ENCODE data around the gene SMYD3. TPM values are rescaled to one million over a fixed set of nuclear protein-coding genes. Genes with fewer than 3 reads are reported as not detected.

Gene SMYD3
- total RNA-seq, 1 donor from 2014 or later: 22.9 TPM

DNA sequence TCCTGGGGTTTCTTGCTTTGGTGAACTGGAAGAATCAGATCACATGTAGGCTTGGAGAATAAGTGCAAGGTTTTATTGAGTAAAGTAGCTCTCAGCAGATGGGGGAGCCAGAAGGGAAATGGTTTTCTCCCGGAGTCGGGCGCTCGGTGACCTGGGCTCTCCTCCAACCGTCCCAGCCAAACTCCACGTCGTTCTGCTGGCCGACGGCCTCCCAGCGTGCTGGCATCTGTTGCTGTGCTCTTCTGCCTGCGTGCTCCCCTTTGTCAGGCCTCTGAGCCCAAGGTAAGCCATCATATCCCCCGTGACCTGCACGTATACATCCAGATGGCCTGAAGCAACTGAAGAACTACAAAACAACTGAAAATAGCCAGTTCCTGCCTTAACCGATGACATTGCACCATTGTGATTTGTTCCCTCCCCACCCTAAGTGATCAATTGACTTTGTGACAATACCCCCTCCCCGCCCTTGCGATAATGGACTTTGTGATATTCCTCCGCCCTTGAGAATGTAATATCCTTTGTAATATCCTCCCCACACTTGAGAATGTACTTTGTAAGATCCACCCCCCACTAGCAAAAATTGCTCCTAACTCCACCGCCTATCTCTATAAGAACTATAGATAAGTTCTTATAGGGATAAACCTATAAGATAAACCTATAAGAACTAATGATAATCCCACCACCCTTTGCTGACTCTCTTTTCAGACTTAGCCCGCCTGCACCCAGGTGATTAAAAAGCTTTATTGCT, 88.3 kb downstream of the SMYD3 start:
- intact Hi-C loops (cut with micrococcal nuclease): no loop called here

DNA sequence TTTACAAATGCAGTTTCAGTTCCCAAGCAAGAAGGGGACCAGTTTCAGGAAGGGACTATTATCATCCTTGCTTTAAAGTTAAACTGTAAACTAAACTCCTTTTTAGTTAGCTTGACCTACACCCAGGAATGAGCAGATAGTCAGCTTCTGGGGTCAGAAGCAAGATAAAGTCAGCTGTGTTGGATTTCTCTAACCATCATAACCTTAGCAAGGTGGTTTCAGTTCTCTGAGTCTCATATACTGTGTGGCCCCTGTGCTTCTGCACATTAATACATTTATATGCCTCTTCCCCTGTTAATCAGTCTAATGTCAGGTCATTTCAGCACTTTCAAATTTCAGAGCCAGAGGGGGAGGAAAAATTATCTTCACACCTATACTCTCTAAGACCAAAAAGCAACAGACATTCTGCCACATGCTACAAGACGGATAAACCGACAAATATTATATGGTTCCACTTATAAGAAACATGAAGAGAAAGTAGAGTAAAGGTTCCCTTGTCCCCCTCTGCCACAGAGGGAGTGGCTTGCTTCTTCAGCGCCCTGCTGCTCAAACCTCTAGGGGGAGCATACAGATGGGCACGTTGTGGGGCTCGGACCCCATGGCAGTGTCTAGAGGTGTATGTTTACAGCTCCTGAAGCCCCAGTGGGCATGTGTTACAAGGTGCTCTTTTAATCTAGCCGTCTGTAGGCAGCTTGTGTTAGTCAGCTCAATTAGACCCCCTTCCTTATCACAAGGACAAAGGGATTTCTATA, 89.1 kb downstream of the SMYD3 start:
- intact Hi-C loops (cut with micrococcal nuclease): no loop called here

DNA sequence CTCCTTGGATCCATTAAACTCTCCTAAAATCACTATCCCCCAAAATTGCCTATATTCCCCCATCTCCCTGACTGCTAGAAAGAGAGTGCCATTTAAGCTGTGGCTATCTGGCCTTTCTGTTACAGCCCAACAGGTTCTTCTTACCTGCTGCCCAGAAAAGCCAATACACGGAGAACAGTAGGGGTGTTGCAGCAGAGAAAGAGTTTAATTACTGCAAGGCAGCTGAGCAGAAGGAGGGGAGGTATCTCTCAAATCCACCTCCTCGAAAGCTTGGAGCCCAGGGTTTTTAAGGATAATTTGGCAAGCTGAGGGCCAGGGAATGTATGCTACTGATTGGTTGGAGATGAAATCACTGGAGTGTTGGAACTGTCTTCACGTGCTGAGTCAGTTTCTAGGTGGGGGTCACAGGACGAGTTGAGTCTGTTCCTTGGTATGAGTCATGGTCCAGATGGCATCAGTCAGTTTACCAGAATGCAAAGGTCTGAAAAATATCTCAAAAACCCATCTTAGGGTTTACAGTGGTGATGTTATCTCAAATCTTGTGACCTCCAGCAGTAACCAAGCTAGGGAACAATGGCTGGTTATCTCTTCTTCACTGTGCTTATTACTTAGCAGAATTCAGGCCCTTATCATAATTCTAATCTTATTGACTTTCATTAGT, 89.8 kb downstream of the SMYD3 start:
- intact Hi-C loops (cut with micrococcal nuclease): no loop called here

DNA sequence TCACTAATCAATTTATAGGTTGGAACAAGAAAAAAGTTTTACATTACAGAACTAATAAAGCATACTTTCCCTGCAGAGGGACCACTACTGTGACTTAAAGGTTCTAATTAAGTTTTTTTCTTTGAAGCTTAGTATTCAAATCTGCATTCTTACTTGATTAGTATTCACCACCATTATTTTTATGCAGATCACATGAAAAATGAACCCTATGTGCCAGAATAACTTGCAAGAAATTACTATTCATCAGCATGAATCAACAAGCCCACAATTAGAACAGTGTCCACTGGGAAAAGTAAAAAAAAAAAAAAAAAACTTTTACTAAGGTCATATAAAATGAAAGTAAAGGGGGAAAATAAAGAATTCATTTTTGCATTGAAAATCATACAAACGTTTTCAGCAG, 90.8 kb downstream of the SMYD3 start:
- intact Hi-C loops (cut with micrococcal nuclease): no loop called here

DNA sequence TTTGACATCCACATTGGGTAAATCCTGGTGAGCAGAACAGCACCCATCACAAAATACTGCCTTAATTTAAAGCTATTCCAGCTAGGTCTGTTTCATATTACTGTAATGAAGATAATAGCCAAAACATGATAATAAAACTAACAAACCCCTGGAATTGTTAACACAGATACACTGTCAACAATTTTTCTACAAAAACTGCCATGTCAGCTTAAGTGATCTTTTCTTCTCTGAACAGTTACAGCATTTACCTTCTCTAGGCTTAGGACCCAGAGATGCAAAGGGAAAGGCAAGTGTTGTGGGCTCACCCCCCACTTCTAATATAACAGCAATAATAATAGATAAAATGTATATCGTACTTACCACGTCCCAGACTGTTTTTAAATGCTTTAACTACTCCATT, 92.1 kb downstream of the SMYD3 start:
- intact Hi-C loops (cut with micrococcal nuclease): no loop called here

DNA sequence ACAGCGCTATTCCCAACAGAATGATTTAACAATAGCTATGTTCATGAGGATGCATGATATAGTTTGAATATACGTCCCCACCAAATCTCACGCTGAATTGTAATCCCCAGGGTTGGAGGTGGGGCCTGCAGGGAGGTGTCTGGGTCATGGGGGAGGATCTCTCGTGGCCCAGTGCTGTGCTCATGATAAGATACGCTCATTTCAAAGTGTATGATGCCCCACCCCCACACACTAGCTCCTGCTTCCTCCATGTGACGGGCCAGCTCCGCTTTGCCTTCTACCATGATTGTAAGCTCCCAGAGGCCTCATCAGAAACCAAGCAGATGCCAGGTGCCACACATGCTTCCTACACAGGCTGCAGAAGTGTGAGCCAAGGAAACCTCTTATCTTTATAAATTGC, 93.6 kb downstream of the SMYD3 start:
- intact Hi-C loops (cut with micrococcal nuclease): no loop called here

DNA sequence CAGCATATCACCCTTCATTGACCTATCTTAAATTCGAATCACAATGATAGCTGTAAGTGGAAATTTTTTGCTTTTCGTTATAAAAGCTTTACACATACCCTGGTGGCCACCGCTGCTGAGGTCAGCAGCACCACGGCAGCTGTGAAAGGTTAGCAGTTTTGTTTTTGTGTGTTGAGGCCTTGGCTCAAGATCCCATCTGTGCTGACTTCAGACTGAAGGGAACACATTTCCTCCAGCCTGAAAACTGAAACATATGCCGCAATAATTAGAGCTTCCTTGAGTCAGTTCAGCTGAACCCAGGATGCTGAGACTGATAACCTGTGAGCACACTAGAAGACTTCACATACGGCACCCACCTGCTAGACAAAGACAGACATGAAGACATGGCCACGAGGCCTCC, 103.0 kb downstream of the SMYD3 start:
- intact Hi-C loops (cut with micrococcal nuclease): no loop called here

DNA sequence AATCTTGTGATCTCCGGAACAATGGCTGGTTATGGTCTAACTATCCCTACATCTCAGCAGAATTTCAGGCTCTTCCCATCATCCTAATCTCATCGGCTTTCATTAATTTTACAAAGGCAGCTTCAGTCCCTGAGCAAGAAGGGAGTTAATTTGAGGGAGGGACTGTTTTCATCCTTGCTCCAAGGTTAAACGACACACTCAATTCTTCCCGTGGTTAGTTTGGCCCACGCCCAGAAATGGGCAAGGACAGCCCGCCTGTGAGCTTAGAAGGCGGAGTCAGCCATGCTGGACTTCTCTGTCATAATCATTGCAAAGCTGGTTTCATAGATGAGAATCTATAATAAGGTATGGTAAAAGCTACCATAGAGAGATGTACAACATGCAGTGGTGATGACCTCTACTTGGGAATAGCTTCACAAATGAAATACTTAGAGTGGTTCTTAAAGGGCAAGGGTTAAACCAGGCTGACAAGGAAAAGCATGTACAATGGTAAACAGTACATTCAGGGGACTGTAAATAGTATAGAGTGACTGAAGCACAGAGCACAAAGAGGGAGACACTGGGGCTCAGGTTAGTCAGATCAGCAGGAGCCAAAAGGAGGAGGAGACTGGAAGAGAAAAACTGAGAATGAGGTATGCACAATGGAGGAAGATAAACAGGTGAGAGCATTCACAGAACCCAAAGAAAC, 108.8 kb downstream of the SMYD3 start:
- intact Hi-C loops (cut with micrococcal nuclease): no loop called here

DNA sequence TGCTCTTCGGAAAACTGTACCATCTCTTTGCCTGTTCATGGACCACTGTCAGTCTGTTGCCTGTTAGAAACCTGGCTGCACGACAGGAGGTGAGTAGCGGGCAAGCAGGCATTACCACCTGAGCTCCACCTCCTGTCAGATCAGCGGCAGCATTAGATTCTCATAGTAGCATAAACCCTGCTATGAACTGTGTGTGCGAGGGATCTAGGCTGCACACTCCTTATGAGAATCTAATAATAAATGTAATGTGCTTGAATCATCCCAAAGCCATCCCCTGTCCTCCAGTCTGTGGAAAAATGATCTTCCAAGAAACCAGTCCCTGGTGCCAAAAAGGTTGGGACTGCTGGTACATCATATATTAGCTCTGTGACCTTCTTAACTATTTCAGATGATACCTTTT, 110.0 kb downstream of the SMYD3 start:
- intact Hi-C loops (cut with micrococcal nuclease): no loop called here

DNA sequence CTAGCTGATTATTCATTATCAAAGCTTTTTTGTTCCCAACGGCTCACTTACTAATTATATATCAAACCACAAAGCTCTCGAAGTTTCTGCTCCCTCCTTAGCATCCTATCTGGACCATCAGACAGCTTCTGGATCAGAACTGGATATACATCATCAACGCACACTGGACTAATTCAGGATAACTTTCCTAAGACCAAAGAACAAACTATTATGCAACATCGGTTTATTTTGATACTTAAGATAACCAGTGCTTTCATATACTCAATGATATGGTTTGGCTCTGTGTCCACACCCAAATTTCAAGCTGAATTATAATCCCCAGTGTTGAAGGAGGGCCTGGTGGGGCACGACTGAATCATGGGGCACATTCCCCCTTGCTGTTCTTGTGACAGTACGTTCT, 110.8 kb downstream of the SMYD3 start:
- intact Hi-C loops (cut with micrococcal nuclease): no loop called here

DNA sequence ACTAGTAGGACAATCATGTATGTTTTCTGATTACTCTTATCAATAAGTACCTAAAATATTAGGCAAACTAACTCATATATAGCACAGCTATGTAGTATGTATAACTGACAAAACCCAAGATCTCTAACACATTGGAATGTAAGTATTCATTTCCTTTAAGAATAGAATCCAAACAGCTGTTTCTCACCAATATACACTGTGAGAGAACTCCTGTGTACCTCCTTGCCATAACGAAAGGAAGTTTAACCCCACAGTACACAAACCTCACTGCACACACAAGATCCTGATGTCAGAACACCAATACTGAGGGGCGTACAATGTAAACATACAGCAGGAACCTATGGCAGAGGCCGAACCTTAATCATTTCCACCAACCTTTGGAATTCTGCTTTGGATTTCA, 113.0 kb downstream of the SMYD3 start:
- intact Hi-C loops (cut with micrococcal nuclease): no loop called here

DNA sequence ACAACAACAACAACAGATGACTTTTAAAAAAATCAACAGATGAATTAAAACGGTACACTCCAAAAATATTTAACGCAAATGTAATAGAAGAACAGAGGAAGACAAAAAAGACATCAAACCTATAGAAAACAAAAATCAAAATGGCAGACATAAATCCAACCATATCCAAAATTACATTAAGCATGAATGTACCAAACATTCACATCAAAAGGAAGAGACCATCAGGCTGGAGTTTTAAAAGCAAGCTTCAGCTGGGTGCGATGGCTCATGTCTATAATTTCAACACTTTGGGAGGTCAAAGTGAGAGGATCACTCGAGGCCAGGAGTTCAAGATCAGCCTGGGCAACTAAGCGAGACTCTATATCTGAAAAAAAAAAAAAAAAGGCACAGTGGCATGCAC, 116.2 kb downstream of the SMYD3 start:
- intact Hi-C loops (cut with micrococcal nuclease): no loop called here

DNA sequence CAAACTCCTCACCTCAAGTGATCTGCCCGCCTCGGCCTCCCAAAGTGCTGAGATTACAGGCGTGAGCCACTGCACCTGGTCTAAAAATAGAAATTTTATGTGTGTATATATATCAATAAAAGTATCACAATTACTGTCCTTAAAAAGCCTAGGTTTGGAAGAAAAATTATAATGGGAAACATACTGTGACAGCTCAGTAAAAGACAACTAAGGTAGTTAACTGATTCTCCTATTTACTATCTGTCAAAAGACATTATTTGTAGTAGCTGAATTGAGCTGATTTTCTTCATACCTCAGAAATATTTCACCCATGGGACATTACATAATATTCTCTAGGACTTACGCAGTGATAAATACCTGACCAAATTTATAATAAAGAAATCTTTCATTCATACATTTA, 122.5 kb downstream of the SMYD3 start:
- intact Hi-C loops (cut with micrococcal nuclease): no loop called here

DNA sequence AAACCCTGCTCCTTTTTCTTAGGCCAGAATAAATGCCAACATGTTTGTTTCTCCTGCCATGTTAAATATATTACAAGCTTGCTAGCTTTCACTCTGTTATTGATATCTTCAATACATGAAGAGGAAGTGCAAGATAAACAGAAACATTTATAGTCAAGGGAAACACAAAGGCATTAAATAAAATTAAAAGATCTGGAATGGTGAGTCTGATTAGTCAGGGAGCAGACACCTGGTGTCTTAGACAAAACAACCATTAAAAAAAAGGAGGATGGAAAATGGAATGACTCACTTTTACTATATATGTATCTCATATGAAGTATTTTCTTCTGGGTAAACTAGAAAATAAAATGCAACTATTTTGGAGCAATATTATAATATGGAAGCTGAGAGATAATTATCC, 123.3 kb downstream of the SMYD3 start:
- intact Hi-C loops (cut with micrococcal nuclease): no loop called here

DNA sequence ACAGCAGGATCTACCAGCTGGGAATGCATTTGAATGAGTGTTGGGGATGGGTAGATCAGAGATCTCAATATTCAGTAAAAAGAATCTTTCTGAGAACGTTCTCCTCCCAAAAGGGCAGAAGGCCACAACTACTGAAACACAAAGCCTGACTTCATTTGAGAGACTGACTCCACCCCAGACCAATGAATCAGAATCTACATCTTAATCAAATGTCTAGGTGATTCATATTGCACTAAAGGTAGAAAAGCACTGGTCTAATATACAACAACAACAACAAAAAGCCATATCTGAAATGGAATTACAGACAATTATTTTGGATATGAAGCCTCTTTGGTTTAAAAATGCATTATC, 123.9 kb downstream of the SMYD3 start:
- intact Hi-C loops (cut with micrococcal nuclease): no loop called here

DNA sequence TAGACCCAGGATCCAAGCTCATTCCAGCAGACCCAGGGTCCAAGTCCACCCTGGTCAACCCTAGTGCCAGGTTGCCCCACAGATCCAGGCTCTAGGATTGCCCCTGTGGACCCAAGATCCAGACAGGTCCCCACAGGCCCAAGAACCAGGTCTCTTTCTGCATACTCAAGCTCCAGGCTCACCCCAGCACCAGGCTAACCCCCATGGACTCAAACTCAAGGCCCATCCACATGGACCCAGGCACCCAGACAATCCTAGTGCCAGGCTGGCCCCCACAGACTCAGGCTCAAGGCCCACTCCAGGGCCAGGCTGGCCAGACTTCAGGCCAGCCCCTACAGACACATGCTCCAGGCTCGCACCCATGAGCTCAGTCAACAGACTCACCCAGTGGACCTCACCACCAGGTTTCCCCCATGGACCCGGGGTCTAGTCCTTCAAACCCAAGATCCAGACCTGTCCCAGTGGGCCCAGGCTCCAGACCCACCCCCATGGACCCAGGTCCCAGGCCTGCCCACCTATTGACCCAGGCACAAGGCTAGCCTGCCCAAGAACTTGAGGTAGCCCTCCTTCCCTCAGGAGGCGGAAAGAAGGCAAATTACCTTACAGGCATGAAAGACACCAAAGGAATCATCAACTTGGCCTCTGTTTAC, 124.4 kb downstream of the SMYD3 start:
- intact Hi-C loops (cut with micrococcal nuclease): no loop called here

DNA sequence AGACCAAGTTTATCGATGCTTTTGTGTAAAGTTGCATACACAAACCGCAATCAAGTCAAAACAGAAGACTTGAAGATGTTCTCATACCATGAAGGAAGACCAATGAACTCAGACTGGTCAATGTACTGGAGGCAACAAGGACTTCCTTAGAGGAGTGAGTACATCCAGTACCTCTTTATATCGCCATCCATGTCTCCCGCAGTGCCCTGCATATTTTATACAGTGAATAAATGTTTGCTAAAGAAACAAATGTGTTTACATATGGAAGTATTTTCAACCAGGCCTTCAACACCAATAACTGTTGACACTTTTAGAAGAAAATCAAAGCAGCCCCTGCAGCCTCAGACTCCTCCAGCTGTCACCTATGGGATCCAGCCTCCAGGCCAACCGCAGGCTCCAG, 125.6 kb downstream of the SMYD3 start:
- intact Hi-C loops (cut with micrococcal nuclease): no loop called here

DNA sequence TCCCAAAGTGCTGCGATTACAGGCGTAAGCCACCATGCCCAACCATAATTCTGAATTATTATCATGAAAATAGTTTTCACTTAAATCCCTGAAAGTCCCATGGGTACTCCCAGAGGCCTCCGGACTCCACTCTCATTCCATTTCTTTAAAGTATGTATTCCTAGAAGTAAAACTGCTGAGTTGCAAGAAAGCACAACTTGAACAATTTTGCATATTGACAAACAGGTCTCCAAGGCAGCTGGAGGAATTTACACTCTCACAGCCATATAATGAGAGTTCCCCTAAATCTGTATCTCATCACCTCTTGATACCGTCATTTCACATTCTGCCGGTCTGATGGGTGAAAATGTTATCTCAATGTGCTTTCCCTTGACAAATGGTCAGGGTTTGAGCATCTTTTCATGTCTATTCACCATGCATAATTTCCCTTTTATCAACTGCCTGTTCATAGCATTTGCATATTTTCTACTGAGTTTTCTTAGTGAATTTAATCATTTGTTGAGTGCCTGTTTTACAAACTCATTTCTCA, 129.4 kb downstream of the SMYD3 start:
- intact Hi-C loops (cut with micrococcal nuclease): no loop called here

DNA sequence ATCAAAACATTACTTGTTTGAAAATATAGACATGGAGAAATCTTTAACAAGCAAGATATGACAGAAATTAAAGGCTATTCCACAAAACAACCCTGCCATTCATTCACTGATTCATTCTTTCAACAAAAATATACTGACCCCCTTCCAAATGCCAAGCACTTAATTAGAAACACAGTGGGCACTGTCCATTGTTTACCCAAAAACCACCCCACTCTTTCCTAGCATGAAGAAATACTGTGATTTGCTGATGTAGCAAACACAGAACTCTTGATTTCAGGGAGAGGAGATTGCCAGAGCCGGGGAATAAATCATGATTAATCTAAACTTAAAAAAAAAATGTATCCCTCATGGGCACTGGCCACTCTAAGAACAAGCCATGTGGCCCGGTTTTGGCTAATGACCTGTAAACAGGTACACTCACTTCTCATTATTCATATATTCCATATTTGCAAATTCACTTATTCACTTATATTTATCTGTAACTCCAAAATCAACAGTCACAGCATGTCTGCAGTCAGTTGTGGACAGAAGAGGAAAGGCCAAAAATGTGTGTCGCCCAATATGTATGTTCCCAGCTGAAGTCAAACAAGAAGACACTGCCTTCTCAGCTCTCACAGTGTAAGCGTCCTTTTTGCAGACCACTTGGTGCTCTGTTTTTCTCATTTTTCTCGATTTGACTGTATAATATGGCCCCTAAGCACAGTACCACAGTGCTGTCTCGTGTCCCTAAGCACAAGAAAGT, 133.1 kb downstream of the SMYD3 start:
- intact Hi-C loops (cut with micrococcal nuclease): no loop called here

DNA sequence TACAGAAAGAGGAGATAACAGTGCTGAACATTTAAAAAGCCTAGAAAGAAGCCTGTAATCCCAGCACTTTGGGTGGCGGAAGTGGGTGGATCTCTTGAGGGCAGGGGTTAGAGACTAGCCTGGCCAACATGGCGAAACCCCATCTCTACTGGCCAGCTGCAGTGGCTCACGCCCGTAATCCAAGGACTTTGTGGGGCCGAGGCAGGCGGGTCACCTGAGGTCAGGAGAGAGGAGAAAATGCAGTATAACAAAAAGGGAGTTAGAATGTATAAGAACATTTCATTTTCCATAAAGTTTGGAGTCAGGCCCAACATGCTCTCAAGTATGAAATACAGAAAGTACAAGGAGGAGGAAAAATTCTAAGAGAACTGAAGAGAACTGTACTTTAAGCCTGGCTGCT, 134.5 kb downstream of the SMYD3 start:
- intact Hi-C loops (cut with micrococcal nuclease): no loop called here

DNA sequence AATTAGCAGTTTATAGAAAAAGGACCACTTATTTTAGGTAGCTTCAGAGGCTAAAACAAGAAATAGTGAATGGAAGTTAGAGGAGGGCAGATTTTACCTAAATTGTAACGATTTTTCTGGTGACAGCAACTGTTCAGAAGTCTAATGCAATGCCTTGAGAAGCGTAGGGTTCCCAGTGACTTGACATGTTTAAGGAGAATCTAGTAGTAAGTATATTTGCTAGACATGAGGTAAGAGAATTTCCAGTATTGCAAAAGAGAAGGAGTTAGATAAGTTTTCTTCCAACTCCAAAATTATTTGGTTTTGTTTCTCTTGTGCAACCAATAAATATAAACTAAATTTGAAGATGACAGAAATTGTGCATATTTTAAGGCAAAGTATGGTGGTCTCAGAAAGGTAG, 140.0 kb downstream of the SMYD3 start:
- intact Hi-C loops (cut with micrococcal nuclease): no loop called here
